ENCODE results near the gene NDST4. TPM values are rescaled to one million over a fixed set of nuclear protein-coding genes. Genes with fewer than 3 reads are reported as not detected.

Gene NDST4
- total and polyA plus RNA-seq, 4 donors: not detected

DNA sequence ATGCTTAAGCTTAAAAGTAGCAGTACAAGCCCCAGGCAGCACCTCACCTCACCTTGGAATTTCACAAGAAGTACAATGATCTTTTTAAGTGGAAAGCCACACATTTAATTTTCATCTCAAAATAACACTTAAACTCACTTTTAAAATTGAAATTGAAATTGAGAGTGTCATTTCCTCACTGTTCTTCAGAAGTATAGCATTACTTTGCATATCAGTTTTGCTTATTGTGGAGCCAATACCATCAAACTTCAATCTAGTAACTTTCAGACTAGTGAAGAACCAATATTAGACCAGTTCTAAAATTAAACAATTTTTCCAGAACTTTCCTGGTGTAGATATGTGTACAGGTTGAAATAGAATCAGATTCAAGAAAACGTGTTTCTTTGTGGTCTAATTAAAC lies 242.4 kb downstream of the NDST4 start:
- Histone ChIP-seq H3K9ac (ENCODE audit: low read depth in 1 of 2, low read length in 2 of 2) (no peak overlapping the region), H3K27ac (ENCODE audit: low read depth in 1 of 2, low read length in 2 of 2) (no peak overlapping the region), H3K36me3 (ENCODE audit: control insufficient read depth in 4 of 4, insufficient read depth in 3 of 4, low read depth in 1 of 4, low read length in 3 of 4) (no peaks in the 10 kb centered on the region), H3K9me3 (ENCODE audit: control insufficient read depth in 4 of 4, low read length in 3 of 4) (no peaks in the 10 kb centered on the region), H3K4me3 (ENCODE audit: low read depth in 1 of 3, low read length in 3 of 3) (no peak overlapping the region), H3K4me1 (ENCODE audit: control insufficient read depth in 4 of 4, insufficient read depth in 4 of 4, low read length in 3 of 4) (no peaks in the 10 kb centered on the region), H3K27me3 (ENCODE audit: control insufficient read depth in 4 of 4, insufficient read depth in 4 of 4, low read length in 3 of 4) (no peaks in the 10 kb centered on the region)
- no peak for DNase-seq (ENCODE audit: low spot score)
- WGBS: 19% methylated on average over 1 of the region's 1 CpG
- TF ChIP-seq JUND (IDR thresholded peaks at IDR 0.05): no peak
- TF ChIP-seq, protein P1, sequence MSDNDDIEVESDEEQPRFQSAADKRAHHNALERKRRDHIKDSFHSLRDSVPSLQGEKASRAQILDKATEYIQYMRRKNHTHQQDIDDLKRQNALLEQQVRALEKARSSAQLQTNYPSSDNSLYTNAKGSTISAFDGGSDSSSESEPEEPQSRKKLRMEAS (IDR thresholded peaks at IDR 0.05): no peak
- TF ChIP-seq NR2F2 (IDR thresholded peaks at IDR 0.05): no peak
- no peak for TF ChIP-seq GABPA (IDR thresholded peaks at IDR 0.05 in 1 of 2, conservative IDR thresholded peaks at IDR 0.05 in 1 of 2)
- TF ChIP-seq EGR1 (IDR thresholded peaks at IDR 0.05; ENCODE audit: low read depth in 2 of 2): no peak
- TF ChIP-seq, protein P2, sequence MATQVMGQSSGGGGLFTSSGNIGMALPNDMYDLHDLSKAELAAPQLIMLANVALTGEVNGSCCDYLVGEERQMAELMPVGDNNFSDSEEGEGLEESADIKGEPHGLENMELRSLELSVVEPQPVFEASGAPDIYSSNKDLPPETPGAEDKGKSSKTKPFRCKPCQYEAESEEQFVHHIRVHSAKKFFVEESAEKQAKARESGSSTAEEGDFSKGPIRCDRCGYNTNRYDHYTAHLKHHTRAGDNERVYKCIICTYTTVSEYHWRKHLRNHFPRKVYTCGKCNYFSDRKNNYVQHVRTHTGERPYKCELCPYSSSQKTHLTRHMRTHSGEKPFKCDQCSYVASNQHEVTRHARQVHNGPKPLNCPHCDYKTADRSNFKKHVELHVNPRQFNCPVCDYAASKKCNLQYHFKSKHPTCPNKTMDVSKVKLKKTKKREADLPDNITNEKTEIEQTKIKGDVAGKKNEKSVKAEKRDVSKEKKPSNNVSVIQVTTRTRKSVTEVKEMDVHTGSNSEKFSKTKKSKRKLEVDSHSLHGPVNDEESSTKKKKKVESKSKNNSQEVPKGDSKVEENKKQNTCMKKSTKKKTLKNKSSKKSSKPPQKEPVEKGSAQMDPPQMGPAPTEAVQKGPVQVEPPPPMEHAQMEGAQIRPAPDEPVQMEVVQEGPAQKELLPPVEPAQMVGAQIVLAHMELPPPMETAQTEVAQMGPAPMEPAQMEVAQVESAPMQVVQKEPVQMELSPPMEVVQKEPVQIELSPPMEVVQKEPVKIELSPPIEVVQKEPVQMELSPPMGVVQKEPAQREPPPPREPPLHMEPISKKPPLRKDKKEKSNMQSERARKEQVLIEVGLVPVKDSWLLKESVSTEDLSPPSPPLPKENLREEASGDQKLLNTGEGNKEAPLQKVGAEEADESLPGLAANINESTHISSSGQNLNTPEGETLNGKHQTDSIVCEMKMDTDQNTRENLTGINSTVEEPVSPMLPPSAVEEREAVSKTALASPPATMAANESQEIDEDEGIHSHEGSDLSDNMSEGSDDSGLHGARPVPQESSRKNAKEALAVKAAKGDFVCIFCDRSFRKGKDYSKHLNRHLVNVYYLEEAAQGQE (IDR thresholded peaks at IDR 0.05): no peak
- TF ChIP-seq RAD21 (IDR thresholded peaks at IDR 0.05): no peak
- TF ChIP-seq TAF1 (conservative IDR thresholded peaks at IDR 0.05): no peak
- no peak for TF ChIP-seq HNF4G (IDR thresholded peaks at IDR 0.05)
- TF ChIP-seq FOXA1 (IDR thresholded peaks at IDR 0.05): no peak
- no peak for TF ChIP-seq RXRA (IDR thresholded peaks at IDR 0.05)
- no peak for TF ChIP-seq HNF4A (conservative IDR thresholded peaks at IDR 0.05)
- no peak for TF ChIP-seq SP1 (IDR thresholded peaks at IDR 0.05)
- TF ChIP-seq, protein P3, sequence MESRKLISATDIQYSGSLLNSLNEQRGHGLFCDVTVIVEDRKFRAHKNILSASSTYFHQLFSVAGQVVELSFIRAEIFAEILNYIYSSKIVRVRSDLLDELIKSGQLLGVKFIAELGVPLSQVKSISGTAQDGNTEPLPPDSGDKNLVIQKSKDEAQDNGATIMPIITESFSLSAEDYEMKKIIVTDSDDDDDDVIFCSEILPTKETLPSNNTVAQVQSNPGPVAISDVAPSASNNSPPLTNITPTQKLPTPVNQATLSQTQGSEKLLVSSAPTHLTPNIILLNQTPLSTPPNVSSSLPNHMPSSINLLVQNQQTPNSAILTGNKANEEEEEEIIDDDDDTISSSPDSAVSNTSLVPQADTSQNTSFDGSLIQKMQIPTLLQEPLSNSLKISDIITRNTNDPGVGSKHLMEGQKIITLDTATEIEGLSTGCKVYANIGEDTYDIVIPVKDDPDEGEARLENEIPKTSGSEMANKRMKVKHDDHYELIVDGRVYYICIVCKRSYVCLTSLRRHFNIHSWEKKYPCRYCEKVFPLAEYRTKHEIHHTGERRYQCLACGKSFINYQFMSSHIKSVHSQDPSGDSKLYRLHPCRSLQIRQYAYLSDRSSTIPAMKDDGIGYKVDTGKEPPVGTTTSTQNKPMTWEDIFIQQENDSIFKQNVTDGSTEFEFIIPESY (IDR thresholded peaks at IDR 0.05): no peak
- TF ChIP-seq YY1 (IDR thresholded peaks at IDR 0.05): no peak
- TF ChIP-seq, protein P4, sequence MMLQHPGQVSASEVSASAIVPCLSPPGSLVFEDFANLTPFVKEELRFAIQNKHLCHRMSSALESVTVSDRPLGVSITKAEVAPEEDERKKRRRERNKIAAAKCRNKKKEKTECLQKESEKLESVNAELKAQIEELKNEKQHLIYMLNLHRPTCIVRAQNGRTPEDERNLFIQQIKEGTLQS (IDR thresholded peaks at IDR 0.05): no peak

DNA sequence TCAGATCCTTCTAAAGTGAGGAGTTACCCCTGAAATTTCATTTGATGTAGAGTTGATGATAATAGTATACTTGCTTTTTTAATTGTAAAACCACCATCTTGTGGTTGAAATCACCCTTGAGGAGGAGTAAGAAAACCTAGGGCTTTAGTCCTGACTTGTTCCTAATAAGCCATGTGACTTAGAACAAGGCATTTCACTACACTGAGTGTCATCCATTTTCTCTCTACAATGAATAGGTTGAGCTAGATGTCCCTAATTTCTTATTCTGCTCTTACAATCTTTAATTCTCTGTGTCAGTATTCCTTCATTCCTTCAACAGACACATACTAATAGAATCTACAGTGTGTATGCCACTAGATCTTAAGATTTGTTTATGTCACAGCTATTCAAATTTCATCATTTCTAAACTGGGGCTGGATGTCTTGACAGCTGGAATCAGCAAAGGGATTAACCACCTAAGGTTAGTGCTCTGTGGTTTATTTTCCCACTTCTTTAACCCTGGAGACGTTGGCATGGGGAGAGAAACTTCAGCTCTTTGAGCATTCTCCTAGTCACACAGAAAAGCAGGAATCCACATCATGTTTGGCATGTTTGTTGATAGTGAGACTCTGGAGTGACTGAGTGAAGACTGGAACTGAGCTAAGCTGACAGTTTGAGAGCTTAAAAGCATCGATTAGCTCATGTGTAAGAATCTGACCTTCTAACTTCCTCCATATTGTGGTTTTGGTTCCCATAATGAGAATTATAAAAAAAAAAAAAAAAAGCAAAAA lies 246.3 kb downstream of the NDST4 start:
- Histone ChIP-seq H3K9me3 (ENCODE audit: control insufficient read depth in 4 of 4, low read length in 3 of 4) (no peaks in the 10 kb centered on the region), H3K4me3 (ENCODE audit: low read depth in 1 of 3, low read length in 3 of 3) (no peak overlapping the region), H3K27me3 (ENCODE audit: control insufficient read depth in 4 of 4, insufficient read depth in 4 of 4, low read length in 3 of 4) (no peaks in the 10 kb centered on the region), H3K9ac (ENCODE audit: low read depth in 1 of 2, low read length in 2 of 2) (no peak overlapping the region), H3K4me1 (ENCODE audit: control insufficient read depth in 4 of 4, insufficient read depth in 4 of 4, low read length in 3 of 4) (no peaks in the 10 kb centered on the region), H3K27ac (ENCODE audit: low read depth in 1 of 2, low read length in 2 of 2) (no peak overlapping the region), H3K36me3 (ENCODE audit: control insufficient read depth in 4 of 4, insufficient read depth in 3 of 4, low read depth in 1 of 4, low read length in 3 of 4) (no peaks in the 10 kb centered on the region)
- no peak for DNase-seq (ENCODE audit: low spot score)
- no peak for TF ChIP-seq GABPA (IDR thresholded peaks at IDR 0.05 in 1 of 2, conservative IDR thresholded peaks at IDR 0.05 in 1 of 2)
- no peak for TF ChIP-seq RXRA (IDR thresholded peaks at IDR 0.05)
- TF ChIP-seq EGR1 (IDR thresholded peaks at IDR 0.05; ENCODE audit: low read depth in 2 of 2): no peak
- no peak for TF ChIP-seq YY1 (IDR thresholded peaks at IDR 0.05)
- TF ChIP-seq JUND (IDR thresholded peaks at IDR 0.05): no peak
- TF ChIP-seq, protein P1 (IDR thresholded peaks at IDR 0.05): no peak
- TF ChIP-seq, protein P4 (IDR thresholded peaks at IDR 0.05): no peak
- TF ChIP-seq NR2F2 (IDR thresholded peaks at IDR 0.05): no peak
- TF ChIP-seq RAD21 (IDR thresholded peaks at IDR 0.05): no peak
- no peak for TF ChIP-seq FOXA1 (IDR thresholded peaks at IDR 0.05)
- no peak for TF ChIP-seq HNF4A (conservative IDR thresholded peaks at IDR 0.05)
- TF ChIP-seq FOXA2 (IDR thresholded peaks at IDR 0.05): no peak
- TF ChIP-seq, protein P2 (IDR thresholded peaks at IDR 0.05): no peak
- TF ChIP-seq, protein P5, sequence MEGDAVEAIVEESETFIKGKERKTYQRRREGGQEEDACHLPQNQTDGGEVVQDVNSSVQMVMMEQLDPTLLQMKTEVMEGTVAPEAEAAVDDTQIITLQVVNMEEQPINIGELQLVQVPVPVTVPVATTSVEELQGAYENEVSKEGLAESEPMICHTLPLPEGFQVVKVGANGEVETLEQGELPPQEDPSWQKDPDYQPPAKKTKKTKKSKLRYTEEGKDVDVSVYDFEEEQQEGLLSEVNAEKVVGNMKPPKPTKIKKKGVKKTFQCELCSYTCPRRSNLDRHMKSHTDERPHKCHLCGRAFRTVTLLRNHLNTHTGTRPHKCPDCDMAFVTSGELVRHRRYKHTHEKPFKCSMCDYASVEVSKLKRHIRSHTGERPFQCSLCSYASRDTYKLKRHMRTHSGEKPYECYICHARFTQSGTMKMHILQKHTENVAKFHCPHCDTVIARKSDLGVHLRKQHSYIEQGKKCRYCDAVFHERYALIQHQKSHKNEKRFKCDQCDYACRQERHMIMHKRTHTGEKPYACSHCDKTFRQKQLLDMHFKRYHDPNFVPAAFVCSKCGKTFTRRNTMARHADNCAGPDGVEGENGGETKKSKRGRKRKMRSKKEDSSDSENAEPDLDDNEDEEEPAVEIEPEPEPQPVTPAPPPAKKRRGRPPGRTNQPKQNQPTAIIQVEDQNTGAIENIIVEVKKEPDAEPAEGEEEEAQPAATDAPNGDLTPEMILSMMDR (IDR thresholded peaks at IDR 0.05; ENCODE audit: low read depth, low read length, missing input control): no peak
- no peak for TF ChIP-seq HNF4G (IDR thresholded peaks at IDR 0.05)
- WGBS: 24% methylated on average over 2 of the region's 2 CpGs

Measured in liver (tissue), 9 donors.